B cell (primary cell): ENCODE measurements around the gene SPOCK3. TPM values are rescaled to one million over a fixed set of nuclear protein-coding genes. Genes with fewer than 3 reads are reported as not detected.

Experiments
- ATAC-seq: fragments of 200-7000 bp; cut with Tn5 transposase; one replicate; pipeline ENCODE4 v1.10.0; 2021; ENCODE audit warnings: low read depth, mild to moderate bottlenecking, moderate number of reproducible peaks, moderate library complexity
- CTCF ChIA-PET: fragments of 350-600 bp; sonication (Branson Sonifier 250); formaldehyde crosslinking; loops from one replicate; lab custom pipeline; 2021; ENCODE audit warnings: antibody characterized with exemption, inconsistent platforms; lab: Charles Lee
- POLR2A ChIA-PET: fragments of 350-600 bp; sonication (Branson Sonifier 250); formaldehyde crosslinking; loops from one replicate; lab custom pipeline; 2021; ENCODE audit warnings: antibody characterized with exemption; lab: Charles Lee
- DNase-seq: peaks from one replicate; pipeline ENCODE4 v3.0.0; 2013
- H2AFZ ChIP-seq: 2 replicates; pipeline ENCODE4 v1.6.1; 2012; ENCODE audit warnings: mild to moderate bottlenecking, low read depth, low read length; ENCODE audit not compliant: insufficient read depth, poor library complexity, severe bottlenecking
- H3K27ac ChIP-seq, 2 donors: 1 replicate in 1 of 2; 2 replicates in 1 of 2; pipeline ENCODE4 v1.5.1; 2012 to 2013; ENCODE audit warnings: low read length in 2 of 2, mild to moderate bottlenecking in 2 of 2, moderate library complexity in 1 of 2
- H3K27me3 ChIP-seq, 4 experiments: fragments of 200-600 bp in 1 of 4; sonication (generic) in 1 of 4; replicated peaks in 1 of 4; 1 replicate in 2 of 4; 2 replicates in 2 of 4; pipeline versions ENCODE4 v1.6.1 to v1.7.0; 2013 to 2016; ENCODE audit warnings: low read length in 3 of 4, mild to moderate bottlenecking in 2 of 4, mixed read lengths in 1 of 4, moderate library complexity in 1 of 4; ENCODE audit not compliant: insufficient read depth in 4 of 4, control insufficient read depth in 3 of 4; ENCODE audit errors: control extremely low read depth in 1 of 4
- H3K36me3 ChIP-seq, 2 experiments: replicated peaks in 1 of 2; 1 replicate in 1 of 2; 2 replicates in 1 of 2; pipeline versions ENCODE4 v1.6.1 to v1.7.1; 2013; ENCODE audit warnings: low read length in 1 of 2; ENCODE audit not compliant: insufficient read depth in 2 of 2, control insufficient read depth in 1 of 2; ENCODE audit errors: control extremely low read depth in 1 of 2, extremely low read depth in 1 of 2
- H3K4me1 ChIP-seq, 2 donors: fragments of 200-600 bp in 1 of 2; sonication (generic) in 1 of 2; 1 replicate in 1 of 2; 2 replicates in 1 of 2; pipeline versions ENCODE4 v1.5.1 to v1.6.1; 2013 to 2017; ENCODE audit warnings: low read length in 2 of 2; ENCODE audit not compliant: control insufficient read depth in 2 of 2, insufficient read depth in 2 of 2
- H3K4me2 ChIP-seq: replicated peaks from 2 replicates; pipeline ENCODE3; 2012; ENCODE audit warnings: mild to moderate bottlenecking, low read depth, low read length; ENCODE audit not compliant: poor library complexity, severe bottlenecking
- H3K4me3 ChIP-seq, 5 experiments: fragments of 200-600 bp in 1 of 5; sonication (generic) in 1 of 5; 1 replicate in 3 of 5; 2 replicates in 2 of 5; pipeline versions ENCODE4 v1.5.1 to v1.7.0; 2011 to 2016; ENCODE audit warnings: low read length in 4 of 5, mild to moderate bottlenecking in 4 of 5, low read depth in 2 of 5, control low read depth in 1 of 5, moderate library complexity in 1 of 5; ENCODE audit not compliant: insufficient read depth in 1 of 5; ENCODE audit errors: control extremely low read depth in 1 of 5, extremely low read depth in 1 of 5
- H3K79me2 ChIP-seq: fragments of 200-600 bp; sonication (generic); one replicate; pipeline ENCODE4 v1.6.0; 2016; ENCODE audit warnings: low read length; ENCODE audit not compliant: control insufficient read depth, insufficient read depth
- H3K9ac ChIP-seq: fragments of 200-600 bp; sonication (generic); 2 replicates; pipeline ENCODE4 v1.6.1; 2017; ENCODE audit warnings: mild to moderate bottlenecking, low read length, moderate library complexity
- H3K9me3 ChIP-seq, 3 donors: one replicate each; pipeline versions ENCODE4 v1.6.1 to v1.7.1; 2013; ENCODE audit warnings: low read length in 2 of 3; ENCODE audit not compliant: control insufficient read depth in 2 of 3, insufficient read depth in 1 of 3; ENCODE audit errors: control extremely low read depth in 1 of 3
- H4K20me1 ChIP-seq: 2 replicates; pipeline ENCODE4 v1.6.0; 2012; ENCODE audit warnings: mild to moderate bottlenecking, low read length; ENCODE audit not compliant: insufficient read depth, control insufficient read depth, poor library complexity, severe bottlenecking
- H3K27ac Mint-ChIP-seq: one replicate; pipeline ENCODE4 v1.8.0; 2021; ENCODE audit warnings: mixed read lengths
- H3K27me3 Mint-ChIP-seq: one replicate; pipeline ENCODE4 v1.8.0; 2021; ENCODE audit warnings: mixed read lengths
- H3K4me1 Mint-ChIP-seq: one replicate; pipeline ENCODE4 v1.8.0; 2021; ENCODE audit warnings: mixed read lengths
- H3K4me3 Mint-ChIP-seq: one replicate; pipeline ENCODE4 v1.8.0; 2021; ENCODE audit warnings: mixed read lengths
- H3K9me3 Mint-ChIP-seq: one replicate; pipeline ENCODE4 v1.8.0; 2022; ENCODE audit warnings: mixed read lengths; ENCODE audit not compliant: insufficient read depth
- CTCF ChIP-seq: fragments of 200-600 bp; IDR thresholded peaks from one replicate; pipeline ENCODE4 v1.8.0; 2022; ENCODE audit warnings: antibody characterized with exemption, mild to moderate bottlenecking
- EZH2 ChIP-seq: IDR thresholded peaks from 2 replicates; pipeline ENCODE4 v1.6.1; 2012; ENCODE audit warnings: borderline replicate concordance, low read depth, mild to moderate bottlenecking, moderate library complexity, low read length; ENCODE audit not compliant: insufficient read depth, poor library complexity, severe bottlenecking
- WGBS: methylation state at CpG from one replicate; pipeline ENCODE4 v1.1.5; 2013; ENCODE audit warnings: missing lambda C conversion rate; ENCODE audit not compliant: insufficient coverage; 5-methylcytosine and 5-hydroxymethylcytosine counted together
- intact Hi-C: fragments of 100-400 bp; cut with micrococcal nuclease; formaldehyde crosslinking; loops from one replicate; pipeline ENCODE4 v1.10.0; 2022
- polyA plus RNA-seq: library from polyadenylated mRNA; depleted of rRNA; stranded (reverse); fragments of >200 nt; gene quantifications from 2 replicates; pipeline ENCODE4 v1.2.3, GENCODE V29; 2012
- total RNA-seq, 2 donors: library from RNA; stranded (reverse); fragments of 120-200 nt in 1 of 2; gene quantifications; 1 replicate in 1 of 2; 2 replicates in 1 of 2; pipeline versions ENCODE4 v1.2.3 to v1.2.4, GENCODE V29; 2013 to 2022

Gene SPOCK3
- total and polyA plus RNA-seq, 2 donors (not counting 1 experiment from before 2014, with no cell fraction given): not detected

- Histone ChIP-seq H2AFZ (no peak overlapping the region), H3K9me3 (peaks cover 0 to 1% (median 0%) of the 10 kb centered on the region in 3 donors), H3K4me1 (no peaks in the 10 kb centered on the region), H3K4me3 (no peak overlapping the region), H3K9ac (no peak overlapping the region), H3K79me2 (no peaks in the 10 kb centered on the region), H4K20me1 (no peaks in the 10 kb centered on the region), H3K27ac (no peak overlapping the region), H3K27me3 (no peaks in the 10 kb centered on the region), H3K4me2 (no peak overlapping the region), H3K36me3 (no peaks in the 10 kb centered on the region)
- ChIA-PET CTCF (no interaction called here), POLR2A (no interaction called here)
- ATAC-seq (no peak), DNase-seq (no peak)
- TF ChIP-seq EZH2 (no peak), CTCF (no peak)
- Mint-ChIP-seq H3K9me3 (no peaks in the 10 kb centered on the region), H3K27me3 (no peaks in the 10 kb centered on the region), H3K4me3 (no peak overlapping the region), H3K4me1 (no peaks in the 10 kb centered on the region), H3K27ac (no peak overlapping the region)
- intact Hi-C loops: no loop called here
Observed at GRCh38 chr4:166737430-166737829, 496.9 kb downstream of the SPOCK3 start.

GRCh38 chr4:166735553-166735952 lies 498.7 kb downstream of the SPOCK3 start:
- ChIA-PET CTCF (no interaction called here), POLR2A (no interaction called here)
- Histone ChIP-seq H3K9me3 (no peaks in the 10 kb centered on the region), H3K27ac (no peak overlapping the region), H2AFZ (no peak overlapping the region), H3K4me1 (no peaks in the 10 kb centered on the region), H3K9ac (no peak overlapping the region), H3K36me3 (no peaks in the 10 kb centered on the region), H4K20me1 (no peaks in the 10 kb centered on the region), H3K4me2 (no peak overlapping the region), H3K79me2 (no peaks in the 10 kb centered on the region), H3K27me3 (no peaks in the 10 kb centered on the region), H3K4me3 (no peak overlapping the region)
- Mint-ChIP-seq H3K4me1 (no peaks in the 10 kb centered on the region), H3K27me3 (no peaks in the 10 kb centered on the region), H3K4me3 (no peak overlapping the region), H3K9me3 (no peaks in the 10 kb centered on the region), H3K27ac (no peak overlapping the region)
- TF ChIP-seq CTCF: no peak
- no peak for TF ChIP-seq EZH2
- DNase-seq: no peak
- intact Hi-C loops: no loop called here
- no peak for ATAC-seq
- 91% methylated on average over 1 of the region's 1 CpG for WGBS
